Measurements from ENCODE around the gene CBX1.

CBX1 gene

GRCh38 chr17:48025904-48026501 lies 75.3 kb downstream of the CBX1 start:
- peak in 1 of 2 experiments; percentile 39 for DNase-seq
- TF ChIP-seq POLR2A (IDR thresholded peaks at IDR 0.05; ENCODE audit: low read length): no peak
- TF ChIP-seq GATA1 (IDR thresholded peaks at IDR 0.05; ENCODE audit: low read depth, low read length): no peak

- DNase-seq: peak; percentile 96 to 99
- TF ChIP-seq GATA1 (IDR thresholded peaks at IDR 0.05; ENCODE audit: low read depth, low read length) (no peak), POLR2A (IDR thresholded peaks at IDR 0.05; ENCODE audit: low read length) (no peak)
Measured at GRCh38 chr17:48025040-48025903, 76.0 kb downstream of the CBX1 start.

GRCh38 chr17:48024149-48025039 lies 76.9 kb downstream of the CBX1 start:
- DNase-seq: peak; percentile 64 to 71
- TF ChIP-seq POLR2A (IDR thresholded peaks at IDR 0.05; ENCODE audit: low read length) (no peak), GATA1 (IDR thresholded peaks at IDR 0.05; ENCODE audit: low read depth, low read length) (no peak)

GRCh38 chr17:48023400-48024148 lies 77.7 kb downstream of the CBX1 start:
- TF ChIP-seq POLR2A (IDR thresholded peaks at IDR 0.05; ENCODE audit: low read length) (peak; percentile 37), GATA1 (IDR thresholded peaks at IDR 0.05; ENCODE audit: low read depth, low read length) (no peak)
- DNase-seq: peak; percentile 52 to 58

GRCh38 chr17:48022901-48023300 lies 78.4 kb downstream of the CBX1 start:
- TF ChIP-seq POLR2A (IDR thresholded peaks at IDR 0.05; ENCODE audit: low read length) (no peak), GATA1 (IDR thresholded peaks at IDR 0.05; ENCODE audit: low read depth, low read length) (no peak)
- no peak for DNase-seq

GRCh38 chr17:48021934-48022333 lies 79.3 kb downstream of the CBX1 start:
- no peak for DNase-seq
- TF ChIP-seq POLR2A (IDR thresholded peaks at IDR 0.05; ENCODE audit: low read length) (no peak), GATA1 (IDR thresholded peaks at IDR 0.05; ENCODE audit: low read depth, low read length) (no peak)
